ENCODE data around the gene HDAC10. TPM values are rescaled to one million over a fixed set of nuclear protein-coding genes. Genes with fewer than 3 reads are reported as not detected.

HDAC10 gene
- total RNA-seq, 1 experiment from 2014 or later: 45.0 TPM

- no peak overlapping the region for H3K23ac ChIP-seq (ENCODE audit: insufficient read length, low read depth, low read length)
- Mint-ChIP-seq H3K4me1 (no peaks in the 10 kb centered on the region), H3K27me3 (ENCODE audit: low read depth) (no peaks in the 10 kb centered on the region), H3K27ac (no peak overlapping the region), H3K9me3 (no peaks in the 10 kb centered on the region), H3K36me3 (ENCODE audit: insufficient read depth in 1 of 3, low read depth in 3 of 3) (peaks cover 11 to 34% (median 30%) of the 10 kb centered on the region in 3 experiments; a peak in 6 of 7 replicates), H3K4me3 (no peak overlapping the region)
- H2BK5ac ChIP-seq (ENCODE audit: insufficient read length, low read length): no peak overlapping the region
- H3K4me1 ChIP-seq (ENCODE audit: insufficient read depth, low read length): no peaks in the 10 kb centered on the region
- peaks cover 3% of the 10 kb centered on the region for H3K23me2 ChIP-seq (ENCODE audit: insufficient read length, low read depth, low read length, poor library complexity, severe bottlenecking)
- no peak overlapping the region for H3K4ac ChIP-seq (ENCODE audit: low read depth, low read length)
- no peak overlapping the region for H3K56ac ChIP-seq (ENCODE audit: insufficient read length, low read depth, low read length)
- H3K9ac ChIP-seq (ENCODE audit: extremely low read depth, insufficient read length, low read length): no peak overlapping the region
- H2BK12ac ChIP-seq (ENCODE audit: insufficient read length, low read depth, low read length): no peak overlapping the region
- no peak overlapping the region for H3K27ac ChIP-seq (ENCODE audit: insufficient read length, low read depth, low read length)
- H3K27me3 ChIP-seq (ENCODE audit: insufficient read depth, low read length): no peaks in the 10 kb centered on the region
- no peak overlapping the region for H3T11ph ChIP-seq (ENCODE audit: low read length)
- no peaks in the 10 kb centered on the region for H3K9me3 ChIP-seq (ENCODE audit: control insufficient read depth, low read depth, low read length)
- H2AK5ac ChIP-seq (ENCODE audit: insufficient read length, low read length): no peak overlapping the region
- no peak overlapping the region for H3K18ac ChIP-seq (ENCODE audit: insufficient read length, low read depth, low read length)
- no peak overlapping the region for H2BK120ac ChIP-seq (ENCODE audit: low read depth, low read length, poor library complexity, severe bottlenecking)
- H4K20me1 ChIP-seq (ENCODE audit: control insufficient read depth, insufficient read depth, insufficient read length): no peaks in the 10 kb centered on the region
- no peak for DNase-seq
- no peaks in the 10 kb centered on the region for H3K79me1 ChIP-seq (ENCODE audit: insufficient read depth, low read depth, low read length, poor library complexity, severe bottlenecking)
- no peak overlapping the region for H4K5ac ChIP-seq (ENCODE audit: insufficient read length, low read depth, low read length)
- H3K79me2 ChIP-seq (ENCODE audit: insufficient read depth, low read length): peaks cover 3% of the 10 kb centered on the region; the same call in 1 of the 2 replicates
- no peak overlapping the region for H3K4me2 ChIP-seq (ENCODE audit: insufficient read depth, insufficient read length, low read length)
- H2BK15ac ChIP-seq (ENCODE audit: low read depth, low read length): no peak overlapping the region
- H4K91ac ChIP-seq (ENCODE audit: insufficient read length, low read depth, low read length): no peak overlapping the region
- TF ChIP-seq CTCF (conservative IDR thresholded peaks at IDR 0.05): no peak
- H3K14ac ChIP-seq (ENCODE audit: insufficient read depth, low read length): no peak overlapping the region
- H4K8ac ChIP-seq (replicated peaks; ENCODE audit: insufficient read length, low read depth, low read length): no peak overlapping the region
- H2BK20ac ChIP-seq (ENCODE audit: low read depth, low read length, poor library complexity, severe bottlenecking): no peak overlapping the region
- H2AFZ ChIP-seq (ENCODE audit: low read length): no peak overlapping the region
- no CpG with 5 or more reads among the region's 40 CpGs for WGBS (ENCODE audit: extremely low coverage, insufficient read length, low lambda C conversion rate)
Measured at GRCh38 chr22:50286701-50287318, 35.7 kb upstream of the HDAC10 start.

Data from H9 (cell line).